ENCODE data around the gene NUCKS1.

DNA sequence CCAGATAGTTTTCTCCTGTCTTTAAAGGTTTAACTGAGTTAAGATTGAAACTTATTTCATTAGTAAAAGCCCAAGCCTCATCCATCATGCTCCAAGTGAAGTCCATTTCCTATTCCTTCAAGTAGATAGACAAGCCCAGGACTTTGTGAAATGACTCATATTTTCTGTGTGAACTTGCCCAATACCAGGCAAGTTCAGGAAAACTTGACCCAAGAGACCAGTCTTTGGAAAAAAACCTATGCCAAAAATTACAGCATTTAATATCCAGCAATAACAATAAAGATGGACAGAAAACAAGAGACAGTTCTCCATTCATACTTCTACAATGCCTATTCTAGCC, 25.7 kb upstream of the NUCKS1 start:
- TF ChIP-seq POLR2AphosphoS5 (IDR thresholded peaks at IDR 0.05; ENCODE audit: low read depth, low read length) (no peak), FOXP2 (optimal IDR thresholded peaks at IDR 0.05; ENCODE audit: borderline replicate concordance, extremely low read depth, extremely low read length, insufficient read depth) (no peak)
- TF ChIP-seq, protein P1, sequence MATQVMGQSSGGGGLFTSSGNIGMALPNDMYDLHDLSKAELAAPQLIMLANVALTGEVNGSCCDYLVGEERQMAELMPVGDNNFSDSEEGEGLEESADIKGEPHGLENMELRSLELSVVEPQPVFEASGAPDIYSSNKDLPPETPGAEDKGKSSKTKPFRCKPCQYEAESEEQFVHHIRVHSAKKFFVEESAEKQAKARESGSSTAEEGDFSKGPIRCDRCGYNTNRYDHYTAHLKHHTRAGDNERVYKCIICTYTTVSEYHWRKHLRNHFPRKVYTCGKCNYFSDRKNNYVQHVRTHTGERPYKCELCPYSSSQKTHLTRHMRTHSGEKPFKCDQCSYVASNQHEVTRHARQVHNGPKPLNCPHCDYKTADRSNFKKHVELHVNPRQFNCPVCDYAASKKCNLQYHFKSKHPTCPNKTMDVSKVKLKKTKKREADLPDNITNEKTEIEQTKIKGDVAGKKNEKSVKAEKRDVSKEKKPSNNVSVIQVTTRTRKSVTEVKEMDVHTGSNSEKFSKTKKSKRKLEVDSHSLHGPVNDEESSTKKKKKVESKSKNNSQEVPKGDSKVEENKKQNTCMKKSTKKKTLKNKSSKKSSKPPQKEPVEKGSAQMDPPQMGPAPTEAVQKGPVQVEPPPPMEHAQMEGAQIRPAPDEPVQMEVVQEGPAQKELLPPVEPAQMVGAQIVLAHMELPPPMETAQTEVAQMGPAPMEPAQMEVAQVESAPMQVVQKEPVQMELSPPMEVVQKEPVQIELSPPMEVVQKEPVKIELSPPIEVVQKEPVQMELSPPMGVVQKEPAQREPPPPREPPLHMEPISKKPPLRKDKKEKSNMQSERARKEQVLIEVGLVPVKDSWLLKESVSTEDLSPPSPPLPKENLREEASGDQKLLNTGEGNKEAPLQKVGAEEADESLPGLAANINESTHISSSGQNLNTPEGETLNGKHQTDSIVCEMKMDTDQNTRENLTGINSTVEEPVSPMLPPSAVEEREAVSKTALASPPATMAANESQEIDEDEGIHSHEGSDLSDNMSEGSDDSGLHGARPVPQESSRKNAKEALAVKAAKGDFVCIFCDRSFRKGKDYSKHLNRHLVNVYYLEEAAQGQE (IDR thresholded peaks at IDR 0.05; ENCODE audit: insufficient read depth in 1 of 2, low read depth in 2 of 2, low read length in 2 of 2): no peak

Data from PFSK-1 (cell line).